ENCODE results near the gene PMP22.

The PMP22 gene

DNA sequence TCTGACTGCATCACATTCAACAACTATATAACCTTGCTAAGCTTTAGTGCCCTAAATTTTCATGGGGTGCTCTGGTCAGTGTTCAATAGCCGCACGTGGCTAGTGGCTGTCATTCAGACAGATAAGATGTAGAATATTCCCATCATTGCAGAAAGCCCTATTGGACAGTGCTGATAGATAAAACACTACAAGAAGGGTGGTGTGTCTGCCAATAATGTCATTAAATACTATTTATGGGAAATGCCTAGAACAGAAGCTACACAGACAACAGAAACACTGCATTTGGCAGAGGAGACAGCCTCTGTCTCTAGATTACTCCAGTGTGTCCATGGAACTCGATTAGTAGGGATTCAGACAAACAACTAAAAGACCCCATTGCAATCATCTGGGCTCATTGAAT is 28.4 kb upstream of the PMP22 start:
- Histone ChIP-seq H3K36me3 (ENCODE audit: low read depth) (no peaks in the 10 kb centered on the region), H3K9me3 (ENCODE audit: severe bottlenecking) (no peaks in the 10 kb centered on the region)
- DNase-seq (ENCODE audit: low spot score): no peak

GRCh38 chr17:15291674-15292361 is 26.7 kb upstream of the PMP22 start:
- no peaks in the 10 kb centered on the region for H3K27me3 ChIP-seq (ENCODE audit: insufficient read depth, poor library complexity, severe bottlenecking)
- H3K36me3 ChIP-seq (ENCODE audit: low read depth): no peaks in the 10 kb centered on the region
- H3K4me3 ChIP-seq (ENCODE audit: severe bottlenecking): no peak overlapping the region
- H3K9me3 ChIP-seq (ENCODE audit: severe bottlenecking): no peaks in the 10 kb centered on the region
- no peak for DNase-seq (ENCODE audit: low spot score)
- TF ChIP-seq CTCF (IDR thresholded peaks at IDR 0.05; ENCODE audit: poor library complexity, severe bottlenecking): no peak
- no peak for ATAC-seq (ENCODE audit: low read depth)
- H3K27ac ChIP-seq (ENCODE audit: poor library complexity, severe bottlenecking): no peak overlapping the region
- no peaks in the 10 kb centered on the region for H3K4me1 ChIP-seq (ENCODE audit: insufficient read depth, poor library complexity, severe bottlenecking)

More for the DNA sequence above, 28.4 kb upstream of the PMP22 start:
- no peak for ATAC-seq (ENCODE audit: low read depth)
- H3K27me3 ChIP-seq (ENCODE audit: insufficient read depth, poor library complexity, severe bottlenecking): no peaks in the 10 kb centered on the region
- no peak overlapping the region for H3K27ac ChIP-seq (ENCODE audit: poor library complexity, severe bottlenecking)
- TF ChIP-seq CTCF (IDR thresholded peaks at IDR 0.05; ENCODE audit: poor library complexity, severe bottlenecking): no peak
- no peaks in the 10 kb centered on the region for H3K4me1 ChIP-seq (ENCODE audit: insufficient read depth, poor library complexity, severe bottlenecking)
- no peak overlapping the region for H3K4me3 ChIP-seq (ENCODE audit: severe bottlenecking)

DNA sequence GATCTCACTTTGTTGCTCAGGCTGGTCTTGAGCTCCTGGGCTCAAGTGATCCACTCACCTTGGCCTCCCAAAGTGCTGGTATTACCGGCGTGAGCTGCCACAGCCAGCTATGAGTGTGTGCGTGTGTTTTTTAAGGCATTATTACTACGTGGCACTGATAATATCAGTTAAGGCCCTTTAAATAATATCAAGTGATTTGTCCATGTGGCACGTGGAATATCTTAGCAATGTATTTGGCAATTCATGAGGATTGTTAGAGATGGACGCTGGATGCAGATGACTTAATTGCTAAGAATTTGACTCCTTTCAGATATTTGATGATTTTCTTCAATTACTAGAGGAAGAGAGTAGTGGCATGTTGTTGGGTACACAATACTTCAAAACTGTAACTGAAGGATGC is 25.5 kb upstream of the PMP22 start:
- DNase-seq (ENCODE audit: low spot score): no peak
- Histone ChIP-seq H3K27ac (ENCODE audit: poor library complexity, severe bottlenecking) (no peak overlapping the region), H3K4me3 (ENCODE audit: severe bottlenecking) (no peak overlapping the region), H3K27me3 (ENCODE audit: insufficient read depth, poor library complexity, severe bottlenecking) (no peaks in the 10 kb centered on the region), H3K36me3 (ENCODE audit: low read depth) (no peaks in the 10 kb centered on the region), H3K4me1 (ENCODE audit: insufficient read depth, poor library complexity, severe bottlenecking) (no peaks in the 10 kb centered on the region), H3K9me3 (ENCODE audit: severe bottlenecking) (no peaks in the 10 kb centered on the region)
- TF ChIP-seq CTCF (IDR thresholded peaks at IDR 0.05; ENCODE audit: poor library complexity, severe bottlenecking): no peak
- no peak for ATAC-seq (ENCODE audit: low read depth)

DNA sequence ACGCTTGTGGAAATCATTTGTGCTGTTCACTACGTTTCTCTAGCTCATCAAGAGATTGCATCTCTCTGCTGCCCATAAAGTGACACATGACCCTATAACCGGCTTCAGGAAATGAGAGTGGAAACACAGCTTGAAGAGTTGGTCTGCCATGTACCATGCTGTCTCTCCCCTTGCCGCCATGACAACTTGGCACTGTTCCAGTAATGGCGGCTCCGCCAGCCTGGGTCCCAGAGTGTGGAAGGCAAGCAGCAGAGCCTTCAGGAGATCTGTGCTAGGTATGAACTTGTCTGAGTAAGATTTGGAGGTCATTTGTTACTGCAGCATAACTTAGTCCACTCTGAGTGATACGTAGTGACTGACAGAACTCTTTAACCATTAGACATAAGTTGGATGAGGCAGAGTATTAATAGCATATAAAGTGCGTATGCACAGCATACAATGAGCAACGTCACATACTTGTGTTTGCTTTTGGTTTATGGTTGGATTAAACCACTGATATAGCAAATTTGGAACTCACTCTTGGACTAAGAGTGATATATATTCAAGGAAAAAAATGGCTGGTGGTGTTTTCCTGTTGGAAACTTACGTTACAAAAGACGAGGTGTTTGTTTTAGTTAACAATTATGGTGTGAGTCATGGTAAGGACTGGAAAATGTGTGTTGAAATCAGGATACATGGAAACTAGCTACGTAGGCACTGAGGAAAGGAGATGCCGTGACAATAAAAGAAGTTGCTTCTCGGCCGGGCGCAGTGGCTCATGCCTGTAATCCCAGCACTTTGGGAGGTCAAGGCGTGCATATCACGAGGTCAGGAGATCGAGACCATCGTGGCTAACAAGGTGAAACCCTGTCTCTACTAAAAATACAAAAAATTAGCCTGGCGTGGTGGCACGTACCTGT is 24.4 kb upstream of the PMP22 start:
- Histone ChIP-seq H3K9me3 (ENCODE audit: severe bottlenecking) (no peaks in the 10 kb centered on the region), H3K27ac (ENCODE audit: poor library complexity, severe bottlenecking) (no peak overlapping the region), H3K4me1 (ENCODE audit: insufficient read depth, poor library complexity, severe bottlenecking) (no peaks in the 10 kb centered on the region), H3K4me3 (ENCODE audit: severe bottlenecking) (no peak overlapping the region), H3K36me3 (ENCODE audit: low read depth) (no peaks in the 10 kb centered on the region), H3K27me3 (ENCODE audit: insufficient read depth, poor library complexity, severe bottlenecking) (peaks cover 4% of the 10 kb centered on the region)
- TF ChIP-seq CTCF (IDR thresholded peaks at IDR 0.05; ENCODE audit: poor library complexity, severe bottlenecking): no peak
- no peak for DNase-seq (ENCODE audit: low spot score)
- ATAC-seq (ENCODE audit: low read depth): peak; percentile 40; the same call in 2 of the 3 replicates
